K562 (cell line): ENCODE measurements around the gene COL5A1. TPM values are rescaled to one million over a fixed set of nuclear protein-coding genes. Genes with fewer than 3 reads are reported as not detected.

ENCODE experiments used
- ATAC-seq: fragments of 200-7000 bp; cut with Tn5 transposase; 3 replicates; pipeline ENCODE4 v1.9.1; 2020; ENCODE audit warnings: moderate library complexity
- BruUV-seq: library from RNA; stranded (reverse); fragments of 400-500 nt; replicated peaks from 2 replicates; lab custom pipeline; 2021; lab: Mats Ljungman, UMichigan
- CTCF ChIA-PET: fragments of 300-600 bp; formaldehyde crosslinking; extraction: SDS; loops from one replicate; lab custom pipeline; 2021; ENCODE audit warnings: low intra/inter-chr PET ratio; lab: Yijun Ruan, JAX
- POLR2A ChIA-PET: fragments of 300-600, 350-650 bp; sonication (Branson Sonifier 250); formaldehyde crosslinking; extraction: SDS; loops from one replicate; lab custom pipeline; 2021; ENCODE audit warnings: antibody characterized with exemption, inconsistent platforms; lab: Yijun Ruan, JAX
- DNase-seq, 4 experiments: peaks; one replicate each; pipeline versions ENCODE4 v3.0.0 to v3.0.0-alpha.2; 2011 to 2018; ENCODE audit warnings: low spot score in 3 of 4, mixed read lengths in 3 of 4; ENCODE audit errors: extremely low read depth in 1 of 4
- FAIRE-seq: peaks from 2 replicates; lab custom pipeline; 2011; peaks lifted over from hg19 to GRCh38; lab: Jason Lieb, UNC
- H2AFZ ChIP-seq: 2 replicates; pipeline ENCODE4 v1.6.0; 2011; ENCODE audit warnings: low read depth, low read length, control low read depth, inconsistent platforms
- H3K27ac ChIP-seq: fragments of 200-600 bp; 3 replicates; pipeline ENCODE4 v1.8.0; 2011; ENCODE audit warnings: low read depth, mild to moderate bottlenecking, control low read depth, inconsistent platforms, low read length, moderate library complexity, mixed read lengths; ENCODE audit errors: extremely low read depth
- H3K27me3 ChIP-seq, 2 experiments: fragments of 300-600 bp in 1 of 2; 2 replicates in 1 of 2; 3 replicates in 1 of 2; pipeline versions ENCODE4 v1.6.0 to v1.8.0; 2011; ENCODE audit warnings: inconsistent platforms in 2 of 2, low read length in 2 of 2, mild to moderate bottlenecking in 1 of 2, mixed read lengths in 1 of 2, moderate library complexity in 1 of 2; ENCODE audit not compliant: control insufficient read depth in 2 of 2, insufficient read depth in 2 of 2
- H3K36me3 ChIP-seq: fragments of 300-600 bp; 3 replicates; pipeline ENCODE4 v1.8.0; 2011; ENCODE audit warnings: mild to moderate bottlenecking, low read length, inconsistent platforms; ENCODE audit not compliant: control insufficient read depth, insufficient read depth
- H3K4me1 ChIP-seq, 2 experiments: fragments of 200-600 bp in 1 of 2; replicated peaks in 1 of 2; 2 replicates in 1 of 2; 3 replicates in 1 of 2; pipeline versions ENCODE4 v1.5.1 to v1.8.0; 2011; ENCODE audit warnings: inconsistent platforms in 2 of 2, low read length in 2 of 2, mild to moderate bottlenecking in 1 of 2, mixed read lengths in 1 of 2, moderate library complexity in 1 of 2; ENCODE audit not compliant: control insufficient read depth in 2 of 2, insufficient read depth in 2 of 2
- H3K4me2 ChIP-seq: 2 replicates; pipeline ENCODE4 v1.6.1; 2011; ENCODE audit warnings: low read length, control low read depth, inconsistent platforms, mixed read lengths; ENCODE audit not compliant: insufficient read depth
- H3K4me3 ChIP-seq: fragments of 200-600 bp; sonication (generic), shearing (Covaris generic); 2 replicates; pipeline ENCODE4 v1.5.1; 2016; ENCODE audit warnings: control low read depth, inconsistent platforms
- H3K79me2 ChIP-seq: fragments of 200-600 bp; 3 replicates; pipeline ENCODE4 v1.8.0; 2011; ENCODE audit warnings: low read length, inconsistent platforms; ENCODE audit not compliant: control insufficient read depth, insufficient read depth
- H3K9ac ChIP-seq, 2 experiments: 2 replicates each; pipeline versions ENCODE4 v1.6.0 to v1.6.1; 2011; ENCODE audit warnings: low read depth in 2 of 2, low read length in 2 of 2, control low read depth in 1 of 2, inconsistent platforms in 1 of 2, mild to moderate bottlenecking in 1 of 2, mixed read lengths in 1 of 2; ENCODE audit not compliant: insufficient read depth in 1 of 2
- H3K9me1 ChIP-seq: one replicate; pipeline ENCODE4 v1.6.0; 2011; ENCODE audit warnings: inconsistent platforms, mild to moderate bottlenecking, low read length, moderate library complexity; ENCODE audit not compliant: control insufficient read depth, insufficient read depth
- H3K9me3 ChIP-seq: replicated peaks from 2 replicates; pipeline ENCODE4 v1.5.1; 2011; ENCODE audit warnings: low read depth, low read length, inconsistent platforms; ENCODE audit not compliant: control insufficient read depth, insufficient read depth
- H4K20me1 ChIP-seq: replicated peaks from 2 replicates; pipeline ENCODE4 v1.6.1; 2011; ENCODE audit warnings: low read length, inconsistent platforms, mixed read lengths; ENCODE audit not compliant: control insufficient read depth, insufficient read depth
- BHLHE40 ChIP-seq: IDR thresholded peaks from 2 replicates; pipeline ENCODE4 v1.6.1; 2011; ENCODE audit warnings: low read length, improper control_type of control experiment
- HSF4 ChIP-seq: fragments of 250-450 bp; sonication (Bioruptor Pico); IDR thresholded peaks from 2 replicates; pipeline ENCODE4 v2.1.2; 2022; ENCODE audit warnings: mild to moderate bottlenecking, moderate library complexity, borderline replicate concordance
- JUND ChIP-seq, 2 experiments: IDR thresholded peaks; 2 replicates in 1 of 2; 3 replicates in 1 of 2; pipeline ENCODE4 v1.6.1; 2011; ENCODE audit warnings: borderline replicate concordance in 2 of 2, low read depth in 2 of 2, low read length in 2 of 2, improper control_type of control experiment in 1 of 2, missing biosample characterization in 1 of 2, missing genetic modification characterization in 1 of 2, missing genetic modification reagents in 1 of 2
- MCM3 ChIP-seq: fragments of 450-650 bp; IDR thresholded peaks from 2 replicates; pipeline ENCODE4 v1.6.1; 2016
- OTX1 ChIP-seq: fragments of 450-650 bp; formaldehyde crosslinking; IDR thresholded peaks from 2 replicates; pipeline ENCODE4 v1.4.0; 2022; ENCODE audit warnings: mild to moderate bottlenecking
- SIN3B ChIP-seq: fragments of 450-650 bp; IDR thresholded peaks from 2 replicates; pipeline ENCODE4 v1.6.1; 2017; ENCODE audit warnings: low read depth, mild to moderate bottlenecking, moderate library complexity
- ZNF830 ChIP-seq: fragments of 250-450 bp; sonication (Bioruptor Pico); IDR thresholded peaks from 2 replicates; pipeline ENCODE4 v1.5.0; 2021; ENCODE audit warnings: mild to moderate bottlenecking
- WGBS: fragments of 100-300 bp; shearing (Covaris generic); methylation state at CpG from one replicate; pipeline ENCODE4 v1.1.6; 2016; ENCODE audit warnings: low coverage, mixed read lengths; ENCODE audit not compliant: insufficient coverage; ENCODE audit errors: missing lambda C conversion rate; 5-methylcytosine and 5-hydroxymethylcytosine counted together
- in situ Hi-C: fragments of 300-500 bp; cut with MboI; formaldehyde crosslinking; loops from 4 replicates; pipeline ENCODE4 v1.15.0; 2018; ENCODE audit warnings: inconsistent platforms, mixed read lengths
- intact Hi-C: fragments of 100-400 bp; cut with micrococcal nuclease; formaldehyde crosslinking; loops from 2 replicates; pipeline ENCODE4 v1.14.2; 2022
- polyA plus RNA-seq, 8 experiments: library from polyadenylated mRNA; depleted of rRNA in 4 of 8; stranded (reverse) in 5 of 8; unstranded in 3 of 8; fragments of >200 nt; fragmentation: Nextera tagmentation in 2 of 8; fragmentation: Illumina TruSeq in 1 of 8; extraction: Ambion mirVana in 2 of 8; extraction: Trizol in 1 of 8; gene quantifications; 2 replicates each; pipeline versions ENCODE4 v1.2.1 to v1.2.3, GENCODE V29; 2011 to 2014; ENCODE audit warnings: inconsistent platforms in 1 of 8, missing spikeins in 1 of 8
- total RNA-seq, 7 experiments: library from RNA; depleted of rRNA in 6 of 7; stranded (reverse); fragments of >200 nt in 6 of 7; fragmentation: Illumina TruSeq in 2 of 7; extraction: Trizol in 2 of 7; gene quantifications; 2 replicates each; pipeline versions ENCODE4 v1.2.1 to v1.2.3, GENCODE V29; 2011 to 2021; ENCODE audit warnings: low replicate concordance in 1 of 7

COL5A1 gene
- total and polyA plus RNA-seq, 9 of the 15 experiments (the other 6 are each of a cell fraction or from before 2014, with no cell fraction given), result under 0.01 to 0.13 (median 0.04) TPM; not detected in 6

GRCh38 chr9:134867917-134868750, 226.5 kb downstream of the COL5A1 start:
- peaks cover 0 to 36% of the 10 kb centered on the region in 2 experiments; a peak in 2 of 5 replicates for H3K27me3 ChIP-seq
- H3K9me1 ChIP-seq, result no peaks in the 10 kb centered on the region
- H3K9me3 ChIP-seq, result no peaks in the 10 kb centered on the region
- H4K20me1 ChIP-seq, result no peaks in the 10 kb centered on the region
- TF ChIP-seq OTX1 (no peak), HSF4 (no peak), JUND (IDR thresholded peaks at IDR 0.05; ENCODE audit: borderline replicate concordance, low read depth, low read length) (no peak), JUND (tag; IDR thresholded peaks at IDR 0.05; ENCODE audit: borderline replicate concordance, low read depth, low read length) (no peak), ZNF830 (CRISPR knock-in tag) (no peak), SIN3B (no peak), MCM3 (no peak), BHLHE40 (no peak)
- BruUV-seq, result no TSS peak
- POLR2A ChIA-PET, result interaction anchor here (0.6 kb wide), 1 partner anchor 106 kb away, joined by 3 read pairs; no protein-coding TSS in a partner anchor
- H3K4me3 ChIP-seq, result no peak overlapping the region
- H3K27ac ChIP-seq, result no peak overlapping the region
- CTCF ChIA-PET, result no interaction called here
- ATAC-seq (no peak), FAIRE-seq (no peak), DNase-seq (no peak)
- H3K36me3 ChIP-seq, result no peaks in the 10 kb centered on the region
- H3K79me2 ChIP-seq, result no peaks in the 10 kb centered on the region; the same call in 2 of the 3 replicates
- H2AFZ ChIP-seq, result no peak overlapping the region
- intact Hi-C loops, result no loop called here
- no peak overlapping the region for H3K9ac ChIP-seq
- WGBS, result 2% methylated on average over 21 of the region's 22 CpGs
- H3K4me2 ChIP-seq, result no peak overlapping the region
- in situ Hi-C loops, result no loop called here
- no peaks in the 10 kb centered on the region for H3K4me1 ChIP-seq
